WTC11 (cell line): ENCODE results near the gene ITPR1. TPM values are rescaled to one million over a fixed set of nuclear protein-coding genes. Genes with fewer than 3 reads are reported as not detected.

Experiments used
- ATAC-seq: fragments of 200-7000 bp; cut with Tn5 transposase; 2 replicates; pipeline ENCODE4 v1.10.0; 2021; ENCODE audit warnings: mild to moderate bottlenecking, moderate library complexity
- CTCF ChIA-PET: fragments of 300-600 bp; sonication (Branson Sonifier 250); formaldehyde crosslinking; loops from one replicate; lab custom pipeline; 2021; ENCODE audit warnings: antibody characterized with exemption; lab: Charles Lee
- POLR2A ChIA-PET: fragments of 350-600 bp; sonication (Branson Sonifier 250); formaldehyde crosslinking; loops from one replicate; lab custom pipeline; 2021; ENCODE audit warnings: antibody characterized with exemption; lab: Charles Lee
- DNase-seq: peaks from one replicate; pipeline ENCODE4 v3.0.0; 2021; ENCODE audit warnings: low spot score
- H3K27ac Mint-ChIP-seq: 2 replicates; pipeline ENCODE4 v1.8.0; 2021; ENCODE audit warnings: mixed read lengths
- H3K27me3 Mint-ChIP-seq: 2 replicates; pipeline ENCODE4 v1.8.0; 2021; ENCODE audit warnings: low read depth, mild to moderate bottlenecking, moderate library complexity, mixed read lengths
- H3K36me3 Mint-ChIP-seq: 2 replicates; pipeline ENCODE4 v1.8.0; 2021; ENCODE audit warnings: mixed read lengths
- H3K4me1 Mint-ChIP-seq: 2 replicates; pipeline ENCODE4 v1.8.0; 2022; ENCODE audit warnings: mixed read lengths
- H3K4me3 Mint-ChIP-seq: 2 replicates; pipeline ENCODE4 v1.8.0; 2021; ENCODE audit warnings: mild to moderate bottlenecking, moderate library complexity, mixed read lengths
- H3K9me3 Mint-ChIP-seq: 2 replicates; pipeline ENCODE4 v1.8.0; 2021; ENCODE audit warnings: mixed read lengths
- AR ChIP-seq: fragments of 250-450 bp; sonication (Bioruptor Pico); IDR thresholded peaks from 2 replicates; pipeline ENCODE4 v1.9.0; 2021; ENCODE audit warnings: mild to moderate bottlenecking
- ATF1 ChIP-seq: sonication (generic); formaldehyde crosslinking; IDR thresholded peaks from 2 replicates; pipeline ENCODE4 v1.8.1; 2023; ENCODE audit warnings: mild to moderate bottlenecking, moderate library complexity, missing genetic modification reagents
- ATF3 ChIP-seq: sonication (generic); formaldehyde crosslinking; conservative IDR thresholded peaks from 2 replicates; pipeline ENCODE4 v1.8.1; 2022; ENCODE audit warnings: mild to moderate bottlenecking, missing genetic modification reagents
- ATF6 ChIP-seq: sonication (generic); formaldehyde crosslinking; IDR thresholded peaks from 2 replicates; pipeline ENCODE4 v1.8.1; 2023; ENCODE audit warnings: mild to moderate bottlenecking, missing genetic modification reagents
- E2F1 ChIP-seq: sonication (generic); formaldehyde crosslinking; IDR thresholded peaks from 2 replicates; pipeline ENCODE4 v1.8.0; 2022; ENCODE audit warnings: mild to moderate bottlenecking, missing genetic modification reagents
- FOXJ3 ChIP-seq: sonication (generic); formaldehyde crosslinking; IDR thresholded peaks from 2 replicates; pipeline ENCODE4 v1.9.0; 2021; ENCODE audit warnings: missing genetic modification reagents, mild to moderate bottlenecking, borderline replicate concordance
- GRHL2 ChIP-seq: fragments of 250-450 bp; sonication (Bioruptor Pico); IDR thresholded peaks from 2 replicates; pipeline ENCODE4 v1.8.0; 2022; ENCODE audit warnings: mild to moderate bottlenecking, moderate library complexity; ENCODE audit not compliant: insufficient replicate concordance, severe bottlenecking
- MLX ChIP-seq: sonication (generic); formaldehyde crosslinking; IDR thresholded peaks from 2 replicates; pipeline ENCODE4 v1.8.1; 2023; ENCODE audit warnings: mild to moderate bottlenecking, missing genetic modification reagents, moderate library complexity
- NR2C2 ChIP-seq: sonication (generic); formaldehyde crosslinking; IDR thresholded peaks from 2 replicates; pipeline ENCODE4 v1.8.0; 2022; ENCODE audit warnings: mild to moderate bottlenecking, missing genetic modification reagents
- RORB ChIP-seq: fragments of 250-450 bp; sonication (Bioruptor Pico); IDR thresholded peaks from 2 replicates; pipeline ENCODE4 v1.9.0; 2021; ENCODE audit warnings: mild to moderate bottlenecking
- SMAD3 ChIP-seq: sonication (generic); formaldehyde crosslinking; IDR thresholded peaks from 2 replicates; pipeline ENCODE4 v1.8.0; 2022; ENCODE audit warnings: missing genetic modification reagents, mild to moderate bottlenecking, borderline replicate concordance
- TEAD1 ChIP-seq: sonication (generic); formaldehyde crosslinking; IDR thresholded peaks from 2 replicates; pipeline ENCODE4 v1.8.0; 2022; ENCODE audit warnings: mild to moderate bottlenecking, missing genetic modification reagents
- TEAD4 ChIP-seq: sonication (generic); formaldehyde crosslinking; IDR thresholded peaks from 2 replicates; pipeline ENCODE4 v1.8.0; 2022; ENCODE audit warnings: mild to moderate bottlenecking, missing genetic modification reagents
- ZBTB21 ChIP-seq: sonication (generic); formaldehyde crosslinking; IDR thresholded peaks from 2 replicates; pipeline ENCODE4 v1.8.1; 2023; ENCODE audit warnings: mild to moderate bottlenecking, missing genetic modification reagents, borderline replicate concordance
- ZNF232 ChIP-seq: sonication (generic); formaldehyde crosslinking; IDR thresholded peaks from 2 replicates; pipeline ENCODE4 v1.8.0; 2022; ENCODE audit warnings: mild to moderate bottlenecking, missing genetic modification reagents
- ZNF416 ChIP-seq: fragments of 250-450 bp; sonication (Bioruptor Pico); IDR thresholded peaks from 2 replicates; pipeline ENCODE4 v1.9.0; 2021; ENCODE audit warnings: mild to moderate bottlenecking, inconsistent platforms
- ZSCAN18 ChIP-seq: fragments of 250-450 bp; sonication (Bioruptor Pico); IDR thresholded peaks from 2 replicates; pipeline ENCODE4 v2.1.2; 2022; ENCODE audit warnings: mild to moderate bottlenecking, moderate library complexity
- total RNA-seq: library from RNA; stranded (reverse); gene quantifications from 3 replicates; pipeline ENCODE4 v1.2.3, GENCODE V29; 2021

ITPR1 gene
- total RNA-seq, 1 experiment from 2014 or later: 11.8 TPM

- H3K9me3 Mint-ChIP-seq: peaks cover 5% of the 10 kb centered on the region
- H3K36me3 Mint-ChIP-seq: peaks cover 3% of the 10 kb centered on the region; the same call in 1 of the 2 replicates
- no peak overlapping the region for H3K4me3 Mint-ChIP-seq
- H3K4me1 Mint-ChIP-seq: no peaks in the 10 kb centered on the region
- POLR2A ChIA-PET: no interaction called here
- no peak overlapping the region; the same call in 1 of the 2 replicates for H3K27ac Mint-ChIP-seq
- CTCF ChIA-PET: interaction anchor here (0.6 to 1.0 kb wide), 4 partner anchors 11 to 173 kb away, joined by 3 to 8 read pairs (median 4); no protein-coding TSS in a partner anchor
- H3K27me3 Mint-ChIP-seq: no peaks in the 10 kb centered on the region
- ATAC-seq: no peak; the same call in 1 of the 2 replicates
- no peak for DNase-seq
- TF ChIP-seq FOXJ3 (CRISPR knock-in tag) (no peak), E2F1 (CRISPR knock-in tag) (no peak), RORB (CRISPR knock-in tag) (no peak), ATF3 (no peak), TEAD1 (CRISPR knock-in tag) (no peak), ZNF232 (no peak), ATF6 (CRISPR knock-in tag) (no peak), AR (CRISPR knock-in tag) (no peak), ZSCAN18 (CRISPR knock-in tag) (no peak), ATF1 (CRISPR knock-in tag) (no peak), ZNF416 (CRISPR knock-in tag) (no peak), ZBTB21 (CRISPR knock-in tag) (no peak), SMAD3 (CRISPR knock-in tag) (no peak), TEAD4 (CRISPR knock-in tag) (no peak), MLX (CRISPR knock-in tag) (no peak), NR2C2 (CRISPR knock-in tag) (no peak), GRHL2 (CRISPR knock-in tag) (no peak)
- TF ChIP-seq, all 79 proteins: peak for 0
Measured at GRCh38 chr3:4802903-4803302, 309.8 kb downstream of the ITPR1 start.
